LHCN-M2 (cell line): Measurements from ENCODE around the gene PPM1B. TPM values are rescaled to one million over a fixed set of nuclear protein-coding genes. Genes with fewer than 3 reads are reported as not detected.
"Not testable (repeated sequence)": the region's sequence is repeated elsewhere in the genome, so short reads cannot be mapped to it uniquely, and the experiment has no call there.

Experiments
- DNase-seq: peaks from one replicate; pipeline ENCODE4 v3.0.0-alpha.2; 2012; ENCODE audit warnings: low read depth
- polyA plus RNA-seq: library from polyadenylated mRNA; unstranded; fragments of >200 nt; gene quantifications from one replicate; pipeline ENCODE4 v1.2.1, GENCODE V29; 2012; ENCODE audit warnings: missing spikeins
- total RNA-seq: library from RNA; depleted of rRNA; stranded (reverse); fragments of >200 nt; gene quantifications from 2 replicates; pipeline ENCODE4 v1.2.3, GENCODE V29; 2014; rRNA removed

Gene PPM1B
- 13.5 and 16.4 TPM in 2 replicates for total RNA-seq
- 10.7 TPM for polyA plus RNA-seq

GRCh38 chr2:44168681-44169154 lies at the start of gene PPM1B:
Gene PPM1B (plus strand): TSS chr2:44168875. CDS start chr2:44201200, 32,325 bp downstream.
- no peak for DNase-seq

DNA sequence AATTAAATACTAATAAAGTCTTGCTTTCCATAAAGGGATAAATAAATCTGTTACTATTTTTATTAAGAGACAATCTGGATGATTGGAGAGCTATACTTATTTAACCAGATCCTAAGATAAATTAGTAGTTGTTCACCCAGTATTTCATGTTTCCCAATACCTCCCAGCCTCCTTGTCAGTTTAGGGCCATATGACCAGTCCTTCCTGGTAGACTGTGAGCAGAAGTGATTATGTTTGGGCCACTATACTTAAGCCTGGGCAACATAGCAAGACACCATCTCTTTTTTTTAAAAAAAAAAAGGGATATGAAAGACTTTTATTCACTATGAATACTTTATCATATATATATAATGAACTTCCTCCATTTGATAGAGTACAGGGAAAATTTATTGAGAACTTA lies 48.8 kb upstream of the PPM1B start:
- DNase-seq: no peak

- peak; percentile 91 for DNase-seq
Measured at GRCh38 chr2:44120428-44120827, 48.2 kb upstream of the PPM1B start.

- DNase-seq: no peak
Measured at GRCh38 chr2:44121899-44122298, 46.8 kb upstream of the PPM1B start.

GRCh38 chr2:44124500-44124899 lies 44.2 kb upstream of the PPM1B start:
- no peak for DNase-seq

DNA sequence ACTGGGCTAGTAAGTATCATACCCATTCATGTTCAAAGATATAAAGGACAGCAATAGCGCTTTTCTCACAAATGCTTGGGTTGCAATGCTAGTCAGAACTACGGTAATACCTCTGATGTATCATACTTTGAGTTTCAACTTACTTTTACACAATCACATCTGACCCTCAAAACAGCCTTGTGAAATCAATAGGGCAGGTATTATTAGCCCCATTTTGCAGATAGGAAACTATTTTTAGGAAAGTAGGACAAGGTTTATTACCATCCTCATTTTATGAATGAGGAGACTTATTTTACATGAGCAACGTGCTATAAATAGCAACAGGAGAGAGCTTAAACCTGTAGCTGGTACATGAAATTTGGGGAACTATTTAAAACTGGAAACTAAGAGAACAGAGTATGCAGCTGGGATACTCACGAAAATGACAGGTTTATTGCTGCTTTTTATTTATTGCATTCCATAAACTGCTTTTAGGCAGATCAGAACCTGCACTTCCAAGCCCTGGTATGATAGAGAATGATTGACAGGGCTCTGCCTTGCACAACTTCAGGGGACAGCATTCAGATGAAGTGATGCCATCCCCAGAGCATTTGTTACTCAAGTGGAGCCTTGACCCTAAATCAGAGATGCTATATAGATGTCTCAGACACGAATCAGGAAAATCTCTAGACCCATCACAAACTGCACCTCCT lies 42.4 kb upstream of the PPM1B start:
- no peak for DNase-seq

DNA sequence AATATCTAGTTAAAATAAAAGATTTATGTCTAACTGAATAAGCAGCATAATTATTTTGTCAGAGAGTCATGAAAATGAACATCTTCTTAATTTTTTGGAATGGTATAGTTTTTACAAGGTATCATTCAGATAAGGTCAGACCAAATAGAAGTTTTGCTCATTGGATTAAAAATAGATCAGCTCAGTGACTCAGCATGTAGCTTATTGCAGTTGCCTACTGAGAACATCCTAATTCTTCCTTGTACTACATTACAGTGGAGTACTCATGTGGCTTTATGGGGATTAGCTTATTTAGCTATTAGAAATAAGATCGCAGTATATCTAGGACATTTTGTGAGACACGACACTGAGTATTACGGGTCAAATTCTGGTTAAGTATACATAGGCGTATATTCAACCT lies 38.2 kb upstream of the PPM1B start:
- DNase-seq: peak; percentile 69

- DNase-seq: no peak
Measured at GRCh38 chr2:44131177-44131576, 37.5 kb upstream of the PPM1B start.

DNA sequence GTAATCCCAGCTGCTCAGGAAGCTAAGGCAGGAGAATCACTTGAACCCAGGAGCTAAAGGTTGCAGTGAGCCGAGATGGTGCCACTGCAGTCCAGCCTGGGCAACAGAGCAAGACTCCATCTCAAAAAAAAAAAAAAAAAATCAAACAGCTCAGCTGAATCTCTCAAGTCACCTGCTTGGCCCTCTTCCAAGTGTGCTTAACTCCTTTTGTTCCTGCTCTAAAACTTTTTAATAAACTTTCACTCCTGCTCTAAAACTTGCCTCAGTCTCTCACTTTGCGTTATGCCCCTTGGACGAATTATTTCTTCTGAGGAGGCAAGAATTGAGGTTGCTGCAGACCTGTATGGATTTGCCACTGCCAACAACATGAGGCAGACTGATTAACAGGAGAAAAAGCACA lies 35.1 kb upstream of the PPM1B start:
- not testable (repeated sequence) for DNase-seq

DNA sequence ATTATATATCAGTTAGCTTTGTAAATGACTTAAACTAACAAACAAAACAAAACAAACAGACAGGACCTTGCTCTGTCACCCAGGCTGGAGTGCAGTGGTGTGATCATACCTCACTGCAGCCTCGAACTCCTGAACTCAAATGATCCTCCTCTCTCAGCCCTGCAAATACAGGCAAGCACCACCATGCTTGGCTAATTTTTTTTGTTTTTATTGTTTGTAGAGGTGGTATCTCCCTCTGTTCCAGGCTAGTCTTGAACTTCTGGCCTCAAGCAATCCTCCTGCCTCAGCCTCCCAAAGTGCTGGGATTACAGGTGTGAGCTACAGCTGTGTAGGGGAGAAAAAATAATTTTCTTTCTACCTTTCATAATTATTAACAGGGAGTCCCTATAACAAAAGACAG lies 33.8 kb upstream of the PPM1B start:
- DNase-seq: no peak

GRCh38 chr2:44135296-44135695 lies 33.4 kb upstream of the PPM1B start:
- DNase-seq: no peak

GRCh38 chr2:44135771-44136170 lies 32.9 kb upstream of the PPM1B start:
- no peak for DNase-seq

DNA sequence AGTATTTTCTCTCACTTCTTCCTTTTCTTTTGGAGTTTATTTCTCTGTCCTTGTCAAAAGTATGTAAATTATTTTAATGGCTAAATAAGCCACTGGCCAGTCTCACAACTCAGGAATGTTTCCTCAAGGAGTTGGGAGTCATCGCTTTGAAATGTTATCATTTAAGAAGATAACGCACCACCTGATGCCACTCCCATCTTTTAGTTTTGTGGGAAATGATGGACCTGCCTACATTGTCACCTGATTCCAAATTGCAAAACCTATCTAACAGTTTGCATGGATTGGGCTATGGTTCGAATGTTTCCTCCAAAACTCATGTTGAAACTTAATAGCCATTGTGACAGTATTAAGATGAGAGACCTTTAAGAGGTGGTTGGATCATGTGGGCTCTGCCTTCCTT lies 32.4 kb upstream of the PPM1B start:
- DNase-seq: peak; percentile 33

GRCh38 chr2:44137048-44137447 lies 31.6 kb upstream of the PPM1B start:
- DNase-seq: no peak

DNA sequence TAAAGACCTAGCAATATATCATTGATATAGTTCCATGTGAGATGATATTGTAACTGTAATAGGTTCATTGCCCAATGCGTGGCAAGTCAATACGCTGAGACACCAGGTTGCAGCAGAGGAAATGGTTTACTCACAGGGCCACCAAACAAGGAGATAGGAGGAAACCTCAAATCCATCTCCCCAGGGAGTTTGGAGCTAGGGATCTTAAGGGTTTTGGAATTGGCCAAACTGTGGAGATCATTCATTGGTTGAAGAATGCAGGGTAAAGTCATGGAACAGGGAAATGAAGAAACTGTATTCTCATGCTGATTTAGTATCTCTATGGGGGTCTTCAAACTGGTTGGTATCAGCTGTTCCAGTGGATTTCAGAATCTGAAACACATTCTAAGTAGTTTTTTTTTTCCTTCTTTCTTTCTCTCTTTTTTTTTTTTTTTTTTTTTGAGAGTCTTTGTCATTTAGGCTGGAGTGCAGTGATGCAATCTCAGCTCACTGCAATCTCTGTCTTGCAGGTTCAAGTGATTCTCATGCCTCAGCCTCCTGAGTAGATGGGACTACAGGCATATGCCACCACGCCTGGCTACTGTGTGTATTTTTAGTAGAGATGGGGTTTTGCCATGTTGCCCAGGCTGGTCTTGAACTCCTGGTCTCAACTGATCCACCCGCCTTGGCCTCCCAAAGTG lies 30.7 kb upstream of the PPM1B start:
- DNase-seq: no peak

GRCh38 chr2:44139741-44140140 lies 28.9 kb upstream of the PPM1B start:
- DNase-seq: no peak

- no peak for DNase-seq
Measured at GRCh38 chr2:44142306-44142705, 26.4 kb upstream of the PPM1B start.

DNA sequence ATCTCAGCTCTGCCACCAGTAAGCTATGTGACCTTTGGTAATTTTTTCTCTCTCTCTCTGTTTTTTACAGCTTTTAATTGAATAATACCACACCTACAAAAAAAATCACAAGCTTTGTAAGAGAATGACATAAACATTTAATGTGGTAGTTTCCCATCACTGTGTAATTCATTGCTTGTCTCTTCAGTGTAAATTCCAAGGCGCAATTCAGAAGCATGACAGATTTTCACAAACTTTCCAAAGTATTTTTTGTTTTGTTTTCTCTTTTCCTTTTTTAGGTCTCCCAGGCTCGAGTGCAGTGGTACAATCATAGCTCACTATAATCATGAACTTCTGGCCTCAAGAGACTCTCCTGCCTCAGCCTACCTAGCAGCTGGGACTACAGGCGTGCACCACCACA lies 25.0 kb upstream of the PPM1B start:
- DNase-seq: no peak

DNA sequence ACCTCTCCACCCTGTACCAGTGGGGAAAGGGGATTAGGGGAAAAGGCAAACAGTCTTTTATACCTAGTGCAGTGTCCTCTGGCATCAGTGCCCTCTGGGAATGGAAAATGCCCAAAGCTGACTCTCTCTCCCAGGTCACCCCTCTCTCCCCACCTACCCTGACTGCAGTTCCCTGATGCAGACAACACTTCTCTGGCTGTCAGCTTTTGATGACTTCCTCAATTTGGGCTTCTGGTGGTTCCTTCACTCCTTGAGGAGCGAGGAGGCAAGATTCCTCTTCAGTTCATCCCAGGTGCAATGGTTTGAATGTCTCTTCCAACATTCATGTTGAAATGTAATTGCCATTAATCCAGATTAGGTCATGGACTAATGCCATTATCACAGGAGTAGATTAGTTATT lies 19.7 kb upstream of the PPM1B start:
- DNase-seq: no peak

DNA sequence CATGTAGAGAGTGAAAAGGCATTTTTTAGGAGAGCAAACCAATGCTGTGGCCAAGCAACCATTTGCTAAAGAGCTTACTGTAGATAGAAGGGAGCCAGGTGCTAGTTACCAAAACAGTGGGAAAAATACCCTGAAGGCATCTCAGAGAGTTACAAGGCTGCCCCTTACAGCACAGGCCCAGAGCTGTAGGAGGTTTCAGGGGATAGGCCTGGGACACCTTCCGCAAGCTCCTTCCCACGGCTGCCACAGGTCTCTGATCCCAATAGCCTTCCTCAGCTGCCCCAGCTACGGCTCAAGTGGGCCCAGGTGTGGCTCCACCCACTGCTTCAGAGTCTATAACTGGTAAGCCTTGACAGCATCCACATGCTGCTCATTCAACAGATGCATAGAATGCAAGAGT lies 18.2 kb upstream of the PPM1B start:
- DNase-seq: no peak

DNA sequence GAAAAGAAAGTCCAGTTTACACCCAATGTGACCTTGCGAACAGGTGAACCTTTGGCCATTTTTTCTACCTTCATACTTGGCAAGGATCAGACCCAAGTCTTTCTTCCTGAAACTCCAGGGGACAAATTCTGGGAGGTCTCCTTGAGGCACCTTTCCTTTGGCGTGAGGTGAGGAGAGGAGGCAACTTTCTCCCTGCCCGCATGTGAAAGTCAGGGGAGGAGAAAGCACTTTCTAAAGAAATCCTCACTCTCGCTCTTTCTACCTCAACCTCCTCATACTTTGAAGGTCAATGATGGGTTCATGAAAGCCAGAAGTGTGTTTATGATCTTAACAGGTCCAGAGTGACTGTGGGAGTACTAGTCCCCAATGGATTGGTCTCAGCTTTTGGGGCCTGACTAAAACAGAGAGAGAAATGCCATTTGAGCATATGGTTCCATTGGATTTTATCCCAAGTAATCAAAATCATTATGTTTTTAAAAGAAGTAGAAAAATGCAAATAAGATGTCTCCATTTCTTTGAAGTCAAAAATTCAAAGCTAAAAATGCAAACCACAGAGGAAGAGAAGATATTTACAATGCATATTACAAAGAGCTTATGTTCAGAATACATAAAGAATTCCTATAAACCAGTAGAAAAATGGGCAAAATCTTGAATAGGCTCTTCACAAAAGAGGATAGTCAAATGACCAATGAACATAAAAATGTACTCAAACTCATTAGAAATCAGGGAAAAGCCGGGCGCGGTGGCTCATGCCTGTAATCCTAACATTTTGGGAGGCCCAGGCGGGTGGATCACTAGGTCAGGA lies 15.6 kb upstream of the PPM1B start:
- no peak for DNase-seq

DNA sequence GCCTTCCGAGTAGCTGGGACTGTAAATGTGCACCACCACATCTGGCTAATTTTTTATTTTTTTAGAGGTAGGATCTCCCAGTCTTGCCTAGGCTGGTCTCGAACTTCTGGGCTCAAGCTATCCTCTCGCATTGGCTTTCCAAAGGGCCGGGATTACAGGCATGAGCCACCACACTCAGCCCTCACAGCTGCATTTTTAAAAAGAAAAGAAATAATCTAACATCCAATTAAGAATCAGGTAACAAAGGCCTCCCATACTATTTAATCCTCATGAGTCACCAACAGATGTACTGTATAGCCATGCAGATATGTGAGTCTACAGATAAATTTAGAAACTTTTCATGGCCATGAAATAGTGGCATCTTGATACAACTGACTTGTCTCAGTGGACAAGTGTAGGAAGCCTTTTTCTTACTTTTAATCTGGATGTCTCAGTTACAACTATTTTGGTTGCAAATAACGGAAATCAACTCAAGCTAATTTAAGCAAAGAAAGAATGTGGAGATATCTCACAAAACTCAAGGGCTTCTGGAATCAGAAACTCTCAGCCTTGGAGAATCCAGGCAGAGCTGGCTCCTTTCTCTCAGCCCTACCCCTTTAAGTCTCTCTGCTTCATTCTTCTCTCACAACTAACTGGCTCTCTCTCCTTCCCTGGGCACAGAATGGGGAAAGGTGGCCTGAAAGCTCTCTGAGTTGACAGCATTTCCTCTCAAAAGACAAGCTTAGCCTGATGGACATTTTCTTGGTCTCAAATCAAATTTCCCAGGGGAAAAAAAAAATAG lies 12.8 kb upstream of the PPM1B start:
- peak; percentile 76 for DNase-seq
